GM19324 (cell line): ENCODE data around the gene KRT26.
"Not testable (repeated sequence)": the region's sequence is repeated elsewhere in the genome, so short reads cannot be mapped to it uniquely, and the experiment has no call there.

Source experiments
- ATAC-seq: cut with Tn5 transposase; IDR thresholded peaks from one replicate; pipeline ENCODE4 v1.9.1; 2021; ENCODE audit warnings: mild to moderate bottlenecking, moderate library complexity; ENCODE audit not compliant: unreplicated experiment, low FRiP score

The KRT26 gene

DNA sequence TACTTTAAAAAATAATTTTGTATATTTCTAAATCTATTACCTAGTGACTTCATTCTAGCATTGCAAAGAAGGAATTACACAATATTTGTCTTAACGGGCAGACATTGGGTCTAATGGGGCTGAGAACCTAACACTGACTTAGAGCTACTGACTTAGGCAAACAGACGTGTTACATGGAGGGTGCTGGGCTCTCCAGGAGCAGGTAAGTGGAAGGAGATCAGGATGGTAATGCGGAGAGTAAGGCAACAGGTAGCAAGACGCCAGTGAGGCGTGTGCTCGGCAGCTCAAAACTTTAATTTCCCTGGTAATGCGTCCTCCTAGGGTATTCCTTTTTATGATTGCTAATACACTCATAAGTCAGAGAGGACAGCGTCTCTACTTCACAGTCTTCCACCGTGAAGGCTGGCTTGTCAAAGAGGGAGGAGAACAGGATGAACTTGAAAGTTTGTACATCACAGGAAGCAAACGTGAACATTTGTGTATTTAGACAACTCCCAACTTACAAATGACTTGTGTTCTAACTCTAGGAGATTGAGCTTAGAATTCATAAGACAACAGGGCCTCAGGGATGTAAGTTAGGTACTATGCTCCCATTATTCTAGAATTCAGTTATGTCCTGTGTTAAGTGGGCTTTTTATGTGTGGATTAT is 23.1 kb upstream of the KRT26 start:
- no peak for ATAC-seq

DNA sequence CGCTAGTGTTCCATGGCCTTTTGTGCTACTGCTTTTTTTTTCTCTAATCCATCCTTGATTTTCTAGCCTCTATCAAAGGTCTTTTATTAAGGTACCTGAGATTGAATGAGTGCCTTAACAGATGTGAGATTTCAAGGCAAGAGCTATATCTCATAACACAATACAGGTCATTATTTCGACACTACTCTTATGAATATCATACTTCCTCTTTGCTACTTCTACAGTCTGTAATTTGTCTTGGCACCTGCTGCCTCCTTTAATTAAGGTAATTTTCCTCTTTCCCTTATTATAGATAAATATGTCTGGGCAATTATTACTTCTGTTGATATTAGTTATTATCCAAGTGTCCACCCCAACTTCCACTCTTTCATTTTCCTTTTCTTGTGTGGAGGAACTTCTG is 22.5 kb upstream of the KRT26 start:
- ATAC-seq = no peak

DNA sequence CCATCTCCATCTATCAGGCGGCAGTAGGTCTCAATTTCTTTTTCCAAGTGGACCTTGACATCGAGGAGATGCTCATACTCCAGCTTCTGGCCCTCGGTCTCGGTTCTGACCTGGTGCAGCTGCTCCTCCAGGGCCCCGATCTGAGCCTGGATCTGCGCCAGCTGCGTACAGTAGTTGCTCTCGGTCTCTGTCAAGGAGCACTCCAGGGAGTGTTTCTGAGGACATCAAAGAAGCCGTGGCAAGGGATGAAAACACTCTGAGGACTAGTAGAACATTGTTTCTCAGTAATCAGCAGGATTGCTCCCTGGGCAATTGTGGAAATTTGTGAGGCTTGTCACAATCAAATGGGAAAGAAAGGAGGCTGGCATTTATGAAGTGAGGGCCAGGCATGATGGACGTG is 21.8 kb upstream of the KRT26 start:
- ATAC-seq = no peak

DNA sequence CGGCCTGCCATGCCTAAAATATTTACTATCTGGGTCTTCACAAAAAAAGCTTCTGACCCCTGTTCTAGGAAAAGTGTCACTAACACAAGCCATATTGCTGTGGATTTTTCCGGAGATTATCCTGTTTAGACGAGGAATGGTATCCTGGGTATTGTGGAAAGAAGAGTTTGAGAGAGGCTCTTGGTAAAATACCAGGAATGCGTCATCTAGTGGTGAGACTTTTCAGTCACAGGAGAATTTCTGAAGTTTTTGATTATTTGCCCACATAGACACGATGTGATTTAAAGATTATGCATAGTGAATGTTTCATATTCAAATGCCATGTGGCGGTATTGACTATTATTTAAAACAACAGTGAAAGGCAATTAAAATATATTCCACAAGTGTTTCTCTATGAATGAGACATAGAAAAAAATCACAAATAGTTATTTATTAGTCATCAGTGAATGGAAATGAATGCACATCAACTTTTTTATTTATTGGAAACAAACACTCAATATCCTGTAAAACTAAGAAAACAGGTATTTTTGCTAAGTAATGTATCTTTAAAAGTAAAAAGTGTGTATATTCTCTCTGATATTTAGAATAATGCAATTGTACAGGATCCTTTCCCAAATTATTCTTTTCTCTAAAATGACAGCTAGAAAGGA is 19.9 kb upstream of the KRT26 start:
- no peak for ATAC-seq

DNA sequence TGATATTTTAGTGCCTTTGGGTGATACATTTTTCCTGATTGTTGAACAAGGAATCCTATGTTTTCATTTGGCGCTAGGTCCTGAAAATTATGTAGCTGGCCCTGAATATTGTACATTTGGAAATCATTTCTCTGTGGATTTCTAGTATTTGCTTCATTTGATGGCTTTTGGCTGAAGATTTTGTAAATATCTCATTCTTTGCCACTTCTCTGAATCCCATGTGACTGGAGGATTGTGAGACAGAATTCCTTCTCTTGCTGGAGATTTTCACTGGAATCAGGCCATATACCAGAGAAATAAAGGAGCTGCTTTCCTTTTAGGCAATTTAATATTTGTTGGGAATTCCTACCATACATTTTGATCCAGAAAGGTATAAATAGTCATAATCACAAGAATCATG is 19.1 kb upstream of the KRT26 start:
- ATAC-seq = no peak

DNA sequence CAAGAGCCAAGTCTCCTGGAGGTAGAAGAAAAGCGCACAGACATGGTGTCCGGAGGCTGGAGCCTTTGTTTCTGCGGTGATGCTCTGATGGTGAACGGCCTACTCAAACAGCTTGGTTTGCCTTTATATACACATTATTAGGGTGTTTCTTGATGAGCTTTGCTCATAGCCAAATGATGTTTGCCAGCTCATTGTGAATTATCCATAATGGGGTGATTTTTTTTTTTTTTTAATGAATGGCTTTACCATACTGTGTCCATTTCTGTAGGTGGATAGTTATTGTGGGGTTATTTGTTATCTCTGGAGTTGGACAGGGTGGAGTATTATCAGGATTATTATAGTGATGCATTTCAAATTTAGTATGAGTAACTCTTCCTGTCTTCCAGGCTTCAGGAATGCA is 10.4 kb upstream of the KRT26 start, which contains the start of gene KRT27:
TSS of gene KRT27 (minus strand) at position 101 of the 400 bp plus-strand sequence. CDS start at position 44, 57 bp downstream.
- no peak for ATAC-seq

DNA sequence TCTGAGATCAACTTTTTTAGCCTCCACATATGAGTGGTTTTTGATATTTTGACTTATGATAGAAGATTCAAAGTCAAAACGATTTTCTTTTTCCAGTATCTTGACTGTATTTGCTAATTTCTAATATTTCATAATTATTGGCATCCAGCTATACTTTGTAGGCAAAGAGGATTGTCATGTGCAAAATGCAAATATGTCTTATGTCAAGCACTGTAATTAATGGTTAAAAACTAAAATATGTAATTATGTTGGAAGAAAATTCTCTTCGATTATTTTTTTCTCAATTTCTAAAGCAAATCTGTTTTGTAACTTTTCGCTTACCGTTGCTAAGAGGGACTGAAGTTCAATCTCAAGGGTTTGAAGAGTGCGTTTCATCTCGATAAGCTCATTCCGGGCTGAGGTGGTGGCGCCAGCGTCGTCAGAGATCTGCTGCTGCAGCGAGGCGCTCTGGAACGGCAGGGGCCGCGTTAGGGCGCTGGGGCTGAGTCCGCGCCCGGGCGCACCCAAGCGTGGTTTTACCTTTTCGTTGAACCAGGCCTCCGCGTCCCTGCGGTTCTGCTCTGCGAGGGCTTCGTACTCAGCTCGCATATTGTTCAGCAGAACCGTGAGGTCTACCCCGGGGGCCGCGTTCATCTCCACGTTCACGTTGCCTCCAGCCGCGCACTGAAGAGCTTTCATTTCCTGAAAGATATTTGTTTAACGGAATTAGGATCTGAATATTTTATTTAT is 7.3 kb upstream of the KRT26 start:
- ATAC-seq = no peak

DNA sequence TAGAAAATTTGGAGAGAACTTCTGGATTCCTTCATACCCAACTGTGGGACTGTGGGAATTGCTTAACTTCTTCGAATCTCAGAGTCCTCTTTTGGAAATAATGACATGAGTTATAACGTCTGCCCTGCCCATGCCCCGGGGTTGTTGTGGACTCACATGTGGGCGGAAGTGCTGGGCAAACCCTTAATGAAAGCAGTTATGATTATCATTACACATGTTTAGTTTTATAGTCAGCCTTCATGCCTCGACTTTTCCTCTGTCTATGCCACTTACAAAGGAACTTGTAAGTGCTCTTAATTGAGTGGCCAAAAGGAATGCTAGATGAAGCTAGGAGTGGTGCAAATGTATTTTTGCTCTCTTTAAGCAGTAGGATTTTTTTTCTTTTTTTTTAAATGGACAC is 6.5 kb upstream of the KRT26 start:
- no peak for ATAC-seq

DNA sequence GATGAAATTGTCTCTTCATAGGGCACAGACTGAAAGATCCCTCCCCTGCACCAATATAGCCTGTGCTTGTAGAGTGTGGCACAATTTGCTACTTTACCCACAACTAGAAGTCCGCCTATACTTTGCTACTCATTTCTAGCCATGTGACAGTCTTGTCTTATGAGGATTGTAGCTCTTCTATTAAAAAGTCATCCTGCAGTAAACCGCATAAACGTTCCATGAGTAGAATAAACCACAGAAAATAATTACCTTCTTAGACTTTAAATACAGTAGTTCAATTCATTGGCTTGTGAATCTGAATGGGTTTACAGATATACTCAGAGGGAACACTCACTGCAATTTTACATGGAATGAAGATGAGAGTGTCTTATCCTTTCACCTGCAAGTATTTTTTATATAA is 6.0 kb upstream of the KRT26 start:
- no peak for ATAC-seq

DNA sequence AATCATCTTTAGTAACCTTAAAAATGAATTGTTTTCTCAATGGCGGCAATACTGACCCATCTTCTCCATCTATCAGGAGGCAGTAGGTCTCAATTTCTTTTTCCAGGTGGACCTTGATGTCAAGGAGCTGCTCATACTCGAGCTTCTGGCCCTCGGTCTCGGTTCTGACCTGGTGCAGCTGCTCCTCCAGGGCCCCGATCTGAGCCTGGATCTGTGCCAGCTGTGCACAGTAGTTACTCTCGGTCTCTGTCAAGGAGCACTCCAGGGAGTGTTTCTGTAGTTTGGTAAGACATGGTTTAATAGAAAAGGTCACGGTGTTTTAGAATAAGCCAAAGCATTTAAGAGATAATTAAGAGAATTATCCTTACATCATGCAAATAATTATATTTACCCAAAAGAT is 5.5 kb upstream of the KRT26 start:
- ATAC-seq = no peak

DNA sequence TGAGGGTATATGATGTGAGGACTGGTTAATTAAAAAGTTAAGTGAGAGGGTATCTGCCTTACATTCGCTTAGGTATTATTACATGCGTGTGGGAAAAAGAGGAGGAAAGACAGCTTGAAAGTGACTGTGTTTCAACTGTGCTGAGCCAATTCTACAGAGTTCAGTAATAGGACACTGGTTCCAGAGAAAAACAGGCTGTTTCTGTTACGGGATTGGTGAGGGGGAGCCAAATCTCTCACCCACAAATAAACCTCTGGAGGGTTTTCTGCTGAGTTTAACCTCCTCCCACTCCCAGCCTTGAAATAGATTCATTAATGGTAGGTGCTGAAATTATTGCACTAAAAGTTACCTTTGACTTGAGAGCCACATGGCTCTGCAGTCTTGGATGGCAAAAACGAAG is 3.9 kb upstream of the KRT26 start:
- ATAC-seq = no peak

DNA sequence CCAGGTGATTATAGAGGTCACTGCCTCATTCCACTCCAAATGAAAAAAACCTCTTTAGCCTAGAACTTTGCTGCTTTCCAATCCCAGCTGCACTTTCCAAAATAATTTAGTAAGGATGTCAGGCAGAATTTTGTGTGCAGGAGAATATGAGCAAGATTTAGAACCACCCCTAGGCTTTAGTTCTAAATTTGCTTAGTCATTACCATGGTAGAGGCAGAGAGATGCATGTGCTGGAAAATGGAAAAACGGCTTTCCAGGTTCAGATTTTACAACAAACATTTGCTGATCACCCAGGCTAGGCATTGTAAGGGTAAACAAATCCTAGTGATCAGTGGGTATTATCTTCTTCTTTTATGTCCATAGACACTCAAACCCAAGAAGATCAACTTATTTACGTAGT is 6.3 kb downstream of the KRT26 start:
- no peak for ATAC-seq

DNA sequence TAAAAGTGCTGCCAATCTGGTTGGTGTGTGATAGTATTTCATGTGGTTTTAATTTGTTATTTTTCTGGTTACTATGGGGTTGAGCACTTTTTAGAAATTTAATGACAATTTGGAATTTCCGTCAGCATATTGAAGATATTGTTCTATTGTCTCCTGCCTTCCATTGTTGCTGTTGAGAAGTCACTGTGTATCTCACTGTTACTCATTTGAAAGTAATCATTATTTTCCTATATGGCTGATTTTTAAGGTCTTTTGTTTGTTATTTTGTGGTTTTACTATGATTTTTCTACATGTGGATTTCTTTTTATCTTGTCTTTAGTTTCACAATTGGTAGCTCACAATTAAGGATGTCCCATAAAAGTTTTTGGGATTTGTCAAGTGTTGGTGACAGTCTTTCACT is 8.2 kb downstream of the KRT26 start:
- no peak for ATAC-seq

DNA sequence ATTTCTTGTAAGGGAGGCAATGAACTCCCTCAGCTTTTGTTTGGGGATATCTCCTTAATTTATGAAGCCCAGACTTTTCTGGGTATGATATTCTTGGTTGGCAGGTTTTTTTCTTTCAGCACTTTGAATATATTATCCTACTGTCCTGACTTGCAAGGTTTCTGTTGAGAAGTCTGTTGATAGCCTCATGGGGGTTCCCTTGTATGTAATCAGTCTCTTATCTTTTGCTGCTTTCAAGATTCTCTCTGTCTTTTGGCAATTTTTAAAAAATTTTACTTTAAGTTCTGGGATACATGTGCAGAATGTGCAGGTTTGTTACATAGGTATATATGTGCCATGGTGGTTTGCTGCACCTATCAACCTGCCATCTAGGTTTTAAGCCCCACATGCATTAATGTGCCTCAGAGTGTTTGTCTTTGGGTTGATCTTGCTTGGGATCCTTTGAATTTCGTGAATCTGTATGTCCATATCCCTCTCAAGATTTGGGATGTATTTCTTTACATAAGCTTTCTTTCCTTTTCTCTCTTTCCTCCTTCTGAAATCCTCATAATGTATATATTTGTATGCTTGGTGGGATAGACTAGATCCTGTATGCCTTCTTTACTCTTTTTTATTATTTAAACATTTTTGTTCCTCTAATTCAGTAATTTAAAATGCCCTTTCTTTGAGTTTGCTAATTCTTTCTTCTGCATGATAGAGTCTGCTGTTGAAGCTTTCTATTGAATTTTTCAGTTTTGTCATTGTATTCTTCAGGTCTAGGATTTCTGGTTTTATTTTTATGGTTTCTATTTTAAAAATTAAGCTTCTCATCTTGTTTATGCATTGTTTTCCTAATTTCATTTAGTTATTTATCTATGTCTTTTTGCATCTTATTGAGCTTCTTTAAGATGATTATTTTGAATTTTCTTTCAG is 11.6 kb downstream of the KRT26 start:
- no peak for ATAC-seq

DNA sequence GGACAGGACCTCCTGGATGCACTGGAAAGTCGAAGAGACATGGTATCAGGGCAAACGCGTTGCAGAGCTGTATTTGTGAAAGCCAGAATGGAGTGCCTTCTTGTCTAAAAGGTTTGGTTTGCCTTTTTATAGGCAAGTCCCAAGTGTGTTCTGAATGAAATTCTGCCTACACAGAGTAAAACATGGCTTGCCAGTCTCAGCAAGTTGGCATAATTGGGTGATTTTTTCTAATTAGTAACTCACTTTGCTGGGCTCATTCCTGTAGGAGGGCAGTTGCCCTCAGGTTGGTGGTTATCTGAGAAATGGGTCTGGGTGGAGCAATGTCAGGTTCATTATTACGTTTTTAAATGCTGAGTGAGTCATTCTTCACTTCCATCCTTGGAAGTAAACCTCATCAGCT is 16.8 kb downstream of the KRT26 start, which contains the start of gene KRT25:
TSS of gene KRT25 (minus strand) at position 101 of the 400 bp plus-strand sequence. CDS start at position 41, 60 bp downstream.
- ATAC-seq = no peak

DNA sequence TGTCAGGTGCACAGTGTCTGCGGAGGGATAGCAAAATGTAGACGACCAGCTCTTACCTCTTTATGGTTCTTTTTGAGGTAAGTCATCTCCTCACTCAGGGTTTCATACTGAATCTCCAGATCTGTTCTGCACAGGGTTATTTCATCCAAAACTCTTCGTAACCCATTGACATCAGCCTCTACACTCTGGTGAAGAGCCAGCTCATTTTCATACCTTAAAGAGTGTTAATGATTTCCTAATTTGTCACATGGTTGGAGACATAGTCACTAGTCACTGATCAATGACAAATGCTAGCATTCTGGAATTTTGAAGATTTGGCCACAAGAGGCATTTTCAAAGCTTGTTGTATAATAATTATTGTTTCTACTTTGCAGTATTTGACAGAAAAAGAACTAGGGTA is 18.2 kb downstream of the KRT26 start:
- ATAC-seq = no peak

DNA sequence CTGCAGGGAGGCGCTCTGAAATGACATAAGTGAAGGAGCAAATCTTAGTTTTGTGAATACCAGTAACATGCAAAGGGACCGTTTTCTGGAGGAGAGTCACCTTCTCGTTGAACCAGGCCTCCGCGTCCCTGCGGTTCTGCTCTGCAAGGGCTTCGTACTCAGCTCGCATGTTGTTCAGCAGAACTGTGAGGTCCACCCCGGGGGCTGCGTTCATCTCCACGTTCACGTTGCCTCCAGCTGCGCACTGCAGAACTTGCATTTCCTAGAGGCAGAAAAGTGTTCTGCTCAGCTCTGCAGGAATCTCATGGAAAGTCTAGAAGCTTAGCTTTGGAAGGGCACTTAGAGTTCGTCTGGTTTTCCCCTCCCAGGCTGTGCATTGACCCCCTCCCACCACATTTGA is 20.9 kb downstream of the KRT26 start:
- no peak for ATAC-seq

DNA sequence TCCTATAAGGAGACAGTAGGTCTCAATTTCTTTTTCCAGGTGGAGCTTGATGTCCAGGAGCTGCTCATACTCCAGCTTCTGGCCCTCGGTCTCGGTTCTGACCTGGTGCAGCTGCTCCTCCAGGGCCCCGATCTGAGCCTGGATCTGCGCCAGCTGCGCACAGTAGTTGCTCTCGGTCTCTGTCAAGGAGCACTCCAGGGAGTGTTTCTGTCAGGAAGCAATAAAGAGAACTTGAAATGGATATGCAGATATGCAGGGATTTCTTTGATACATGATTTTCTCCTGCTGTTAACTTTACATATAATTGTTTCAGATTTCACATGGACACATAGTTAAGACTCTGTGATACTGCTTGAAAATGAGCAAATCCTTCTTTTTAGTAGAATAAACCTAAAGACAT is 21.6 kb downstream of the KRT26 start:
- ATAC-seq = no peak

DNA sequence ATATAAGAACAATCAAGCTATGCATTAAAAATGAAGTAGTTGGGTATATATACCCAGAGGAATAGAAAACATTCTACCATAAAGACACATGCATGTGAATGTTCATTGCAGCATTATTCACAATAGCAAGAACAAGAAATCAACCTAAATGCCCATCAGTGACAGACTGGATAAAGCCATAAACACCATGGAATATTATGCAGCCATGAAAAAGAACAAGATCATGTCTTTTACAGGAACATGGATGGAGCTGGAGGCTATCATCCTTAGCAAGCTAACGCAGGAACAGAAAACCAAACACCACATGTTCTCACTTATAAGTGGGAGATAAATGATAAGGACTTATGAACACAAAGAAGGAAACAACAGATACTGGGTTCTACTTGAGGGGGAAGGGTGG is 23.3 kb downstream of the KRT26 start:
- not testable (repeated sequence) for ATAC-seq

DNA sequence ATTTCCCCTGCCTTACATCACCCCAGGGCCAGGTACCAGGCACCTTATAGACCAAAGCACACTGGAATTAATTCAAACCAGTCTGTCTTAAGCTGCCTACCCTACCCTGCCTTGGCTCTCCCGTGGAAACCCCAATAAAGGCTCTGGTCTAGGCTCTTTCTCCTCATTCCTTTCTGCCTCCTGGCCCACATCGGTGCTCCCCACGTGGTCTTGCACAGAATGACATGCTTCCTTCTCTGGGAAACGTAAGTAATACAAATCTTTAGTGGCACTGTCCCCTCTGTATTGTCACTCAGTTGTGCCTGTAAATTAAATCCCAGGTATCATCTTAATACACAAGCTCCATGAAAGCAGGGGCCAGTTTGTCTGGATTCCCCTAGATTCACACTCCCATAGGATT is 33.4 kb downstream of the KRT26 start:
- no peak for ATAC-seq

DNA sequence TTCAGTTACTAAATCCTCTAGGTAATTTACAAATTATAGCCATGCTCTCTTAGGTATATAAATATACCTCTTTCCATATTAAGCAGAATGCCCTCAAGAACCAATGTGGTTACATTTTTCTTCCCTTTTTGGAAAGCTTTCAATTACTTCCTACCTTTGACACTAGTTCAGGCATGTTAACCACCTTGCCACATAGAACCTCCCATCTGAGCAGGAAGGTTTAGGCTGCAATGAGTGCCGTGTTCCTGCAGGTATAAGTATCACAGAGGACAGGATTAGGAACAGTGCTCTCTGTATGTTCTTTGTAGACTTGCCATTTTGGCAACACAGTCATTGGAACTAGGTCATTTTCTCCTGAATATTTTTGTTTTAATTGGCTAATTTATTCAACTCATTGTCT is 37.0 kb downstream of the KRT26 start:
- no peak for ATAC-seq
